CD4-positive, alpha-beta T cell treated with Interleukin-10 for 1 hour (primary cell): ENCODE measurements around the gene PAFAH1B1.
"Not testable (repeated sequence)": the region's sequence is repeated elsewhere in the genome, so short reads cannot be mapped to it uniquely, and the experiment has no call there.

Source experiments
- DNase-seq: peaks from one replicate; pipeline ENCODE4 v3.0.0-alpha.2; 2020

PAFAH1B1 gene

GRCh38 chr17:2594722-2595599, 1.5 kb downstream of the PAFAH1B1 start:
- DNase-seq = peak; percentile 26

- DNase-seq = peak; percentile 13
Observed at GRCh38 chr17:2595716-2596115, 2.3 kb downstream of the PAFAH1B1 start.

- DNase-seq = no peak
Observed at GRCh38 chr17:2598166-2598565, 4.7 kb downstream of the PAFAH1B1 start.

- DNase-seq = no peak
Observed at GRCh38 chr17:2602597-2603017, 9.2 kb downstream of the PAFAH1B1 start.

GRCh38 chr17:2608350-2608913, 15.0 kb downstream of the PAFAH1B1 start:
- DNase-seq = no peak

- DNase-seq = no peak
Observed at GRCh38 chr17:2609091-2609490, 15.6 kb downstream of the PAFAH1B1 start.

GRCh38 chr17:2610195-2611175, 17.0 kb downstream of the PAFAH1B1 start:
- no peak for DNase-seq

DNA sequence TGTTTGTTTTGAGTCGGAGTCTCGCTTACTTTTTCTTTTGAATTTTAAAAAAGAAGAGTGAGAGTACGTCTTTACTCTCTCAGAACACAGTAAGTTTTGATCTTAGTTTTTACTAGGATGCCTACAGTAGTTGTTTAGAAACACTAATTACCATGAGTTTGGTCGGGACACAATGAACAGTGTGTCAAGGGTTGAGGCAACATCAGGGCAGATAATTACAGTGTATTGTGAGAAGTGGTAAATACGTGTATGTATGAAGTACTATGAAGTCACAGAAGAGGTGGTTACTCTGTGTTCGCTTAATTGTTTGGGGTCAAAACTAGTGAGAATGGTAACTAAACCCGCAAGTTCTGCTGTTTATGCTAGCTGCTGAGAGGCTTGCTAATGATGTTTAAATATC, 18.2 kb downstream of the PAFAH1B1 start:
- DNase-seq = no peak

- DNase-seq = no peak
Observed at GRCh38 chr17:2612630-2613029, 19.2 kb downstream of the PAFAH1B1 start.

DNA sequence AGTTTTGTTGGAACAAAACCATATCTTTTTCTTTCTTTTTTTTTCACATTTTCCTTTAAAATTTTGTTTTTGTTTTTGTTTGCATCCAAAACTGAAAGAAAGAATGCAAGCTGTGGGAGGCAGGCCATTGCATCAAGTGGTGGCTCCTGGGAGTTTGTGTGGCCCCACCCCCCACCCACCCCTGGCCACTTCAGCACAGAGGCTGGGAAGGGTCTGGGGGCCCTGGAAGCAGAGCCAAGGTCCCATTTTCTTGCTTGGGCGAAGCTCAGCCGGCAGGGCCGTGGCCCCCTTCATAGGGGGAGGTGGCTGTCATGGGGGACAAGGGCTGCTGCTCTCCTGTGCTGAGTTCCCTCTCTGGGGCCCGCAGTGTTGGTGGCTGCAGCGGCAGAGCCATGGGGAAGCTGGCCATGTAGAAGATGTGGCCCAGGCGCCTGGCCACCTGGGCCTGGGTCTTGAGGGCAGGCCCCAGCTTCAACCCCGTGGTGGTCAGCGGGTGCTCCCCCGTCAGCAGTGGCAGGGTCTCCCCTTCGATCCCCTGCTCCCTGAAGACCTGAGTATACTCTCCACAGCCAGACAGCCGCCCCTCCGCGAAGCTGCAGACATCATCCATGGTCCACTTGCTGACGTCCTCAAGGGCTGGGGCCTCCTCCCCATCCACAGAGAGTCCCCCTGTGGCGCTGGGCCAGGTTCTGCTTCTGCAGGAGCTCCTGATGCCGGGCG, 19.8 kb downstream of the PAFAH1B1 start:
- no peak for DNase-seq

DNA sequence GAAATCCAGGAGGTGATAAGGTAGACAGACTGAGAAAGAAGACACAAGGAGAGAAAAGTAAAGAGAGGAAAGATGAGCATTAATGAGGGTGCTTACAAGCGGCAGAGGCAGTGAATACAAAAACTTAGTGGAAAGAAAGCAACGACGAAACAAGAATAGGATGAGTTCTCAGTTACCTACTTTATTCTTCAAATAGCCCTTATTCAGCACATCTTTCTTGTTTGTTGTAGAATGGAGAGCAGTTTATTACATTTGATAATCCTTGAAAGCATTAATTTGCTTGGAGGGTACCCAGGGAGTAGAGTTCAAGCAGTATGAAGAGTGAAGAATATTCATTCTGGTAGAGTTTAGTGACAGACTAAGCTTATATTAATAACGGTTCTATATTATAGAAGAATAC, 22.4 kb downstream of the PAFAH1B1 start:
- DNase-seq = no peak

- DNase-seq = no peak
Observed at GRCh38 chr17:2621241-2621640, 27.8 kb downstream of the PAFAH1B1 start.

GRCh38 chr17:2621951-2622405, 28.5 kb downstream of the PAFAH1B1 start:
- not testable (repeated sequence) for DNase-seq

- not testable (repeated sequence) for DNase-seq
Observed at GRCh38 chr17:2622721-2623301, 29.4 kb downstream of the PAFAH1B1 start.

DNA sequence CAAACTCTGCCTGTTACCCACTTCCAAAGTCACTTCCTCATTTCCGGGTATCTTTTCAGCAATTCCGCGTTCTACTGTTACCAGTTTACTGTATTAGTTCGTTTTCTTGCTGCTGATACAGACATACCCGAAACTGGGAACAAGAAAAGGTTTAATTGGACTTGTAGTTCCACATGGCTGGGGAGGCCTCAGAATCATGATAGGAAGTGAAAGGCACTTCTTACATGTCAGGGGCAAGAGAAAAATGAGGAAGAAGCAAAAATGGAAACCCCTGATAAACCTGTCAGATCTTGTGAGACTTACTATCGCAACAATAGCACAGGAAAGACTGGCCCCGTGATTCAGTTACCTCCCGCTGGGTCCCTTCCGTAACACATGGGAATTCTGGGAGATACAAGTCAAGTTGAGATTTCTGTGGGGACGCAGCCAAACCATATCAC, 30.9 kb downstream of the PAFAH1B1 start:
- no peak for DNase-seq

GRCh38 chr17:2626626-2627219, 33.3 kb downstream of the PAFAH1B1 start:
- DNase-seq = not testable (repeated sequence)

- DNase-seq = not testable (repeated sequence)
Observed at GRCh38 chr17:2628922-2629321, 35.5 kb downstream of the PAFAH1B1 start.

DNA sequence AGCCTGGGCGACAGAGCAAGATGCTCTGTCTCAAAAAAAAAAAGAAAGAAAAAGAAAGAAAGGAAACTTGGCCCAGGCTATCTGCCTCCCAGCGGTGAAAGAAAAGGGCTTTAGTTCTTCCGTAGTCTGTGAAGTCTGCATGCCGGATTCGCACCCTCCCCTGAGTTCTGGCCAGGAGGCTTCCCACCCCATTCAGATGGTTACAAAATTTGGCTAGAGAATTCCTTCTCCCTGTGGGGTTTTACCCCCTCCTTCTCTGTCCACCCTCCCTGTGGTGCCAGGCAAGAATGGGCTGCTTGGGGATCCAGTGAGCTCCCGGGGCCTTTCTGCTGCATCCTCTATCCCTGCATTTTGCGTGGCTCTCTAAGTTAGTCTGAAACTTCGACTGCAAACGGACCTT, 37.8 kb downstream of the PAFAH1B1 start:
- DNase-seq = no peak

DNA sequence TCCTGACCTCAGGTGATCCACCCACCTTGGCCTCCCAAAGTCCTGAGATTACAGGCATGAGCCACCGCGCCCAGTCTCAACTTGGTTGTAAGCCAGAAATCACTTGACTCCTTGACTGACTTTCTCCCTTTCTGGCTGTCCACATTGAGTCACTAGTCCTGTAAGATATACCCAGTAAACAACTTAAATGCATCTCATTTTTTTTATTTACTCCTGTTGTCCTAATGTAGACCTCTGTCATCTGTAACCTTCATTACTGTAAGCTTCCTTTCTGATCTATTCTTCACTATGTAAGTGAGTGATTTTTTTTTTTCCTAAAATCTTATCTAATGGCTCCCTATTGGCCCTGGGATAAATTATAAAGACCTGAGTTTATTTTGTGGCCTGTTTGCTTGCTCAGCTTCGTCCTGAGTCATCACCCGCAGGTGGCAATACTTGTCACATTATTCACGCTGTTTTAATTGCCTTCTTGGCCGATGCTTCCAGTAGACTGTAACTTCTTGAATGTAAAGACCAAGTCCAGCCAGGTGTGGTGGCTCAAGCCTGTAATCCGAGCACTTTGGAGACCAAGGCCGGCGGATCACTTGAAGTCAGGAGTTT, 41.0 kb downstream of the PAFAH1B1 start:
- no peak for DNase-seq

GRCh38 chr17:2635241-2635640, 41.8 kb downstream of the PAFAH1B1 start:
- no peak for DNase-seq

DNA sequence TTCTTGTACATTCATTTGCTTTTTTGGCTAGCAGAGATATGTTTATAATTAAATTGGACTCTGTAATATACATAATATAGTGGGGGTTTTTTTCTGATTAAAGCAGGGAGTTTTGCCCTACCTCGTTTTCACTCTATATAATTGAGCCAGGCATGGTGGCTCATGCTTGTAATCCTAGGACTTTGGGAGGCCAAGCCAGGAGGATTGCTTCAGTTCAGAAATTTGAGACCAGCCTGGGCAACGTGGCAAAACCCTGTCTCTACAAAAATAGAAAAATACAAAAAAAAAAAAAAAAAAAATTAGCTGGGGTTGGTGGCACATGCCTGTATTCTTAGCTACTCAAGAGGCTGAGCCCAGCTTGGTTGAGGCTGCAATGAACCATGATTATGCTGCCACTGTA, 42.2 kb downstream of the PAFAH1B1 start:
- DNase-seq = no peak
